ENCODE measurements around the gene INTS14.
"Not testable (repeated sequence)": the region's sequence is repeated elsewhere in the genome, so short reads cannot be mapped to it uniquely, and the experiment has no call there.

Gene INTS14

DNA sequence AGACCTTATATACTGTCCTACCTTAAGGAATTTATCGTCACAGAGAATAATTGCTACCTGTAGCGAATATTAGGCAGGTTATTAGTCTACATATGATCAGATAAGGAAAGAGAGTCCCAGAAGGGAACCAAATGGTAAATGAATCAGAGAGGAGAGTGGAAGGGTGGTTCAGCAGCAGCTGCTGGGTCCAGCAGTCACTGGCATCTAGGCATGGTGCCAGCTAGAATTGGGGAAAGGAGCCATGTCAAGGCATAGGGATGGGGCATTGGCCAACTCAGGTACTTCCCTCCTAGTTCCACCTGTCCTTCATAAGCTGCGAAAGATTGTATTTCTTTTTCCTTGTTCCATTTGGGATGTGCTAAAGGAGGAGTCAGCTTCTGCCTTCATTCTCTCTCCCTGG lies 57.2 kb downstream of the INTS14 start:
- DNase-seq (ENCODE audit: low read depth), result no peak
- no peak overlapping the region for H3K4me3 ChIP-seq (ENCODE audit: low read length)
- TF ChIP-seq, protein P1, sequence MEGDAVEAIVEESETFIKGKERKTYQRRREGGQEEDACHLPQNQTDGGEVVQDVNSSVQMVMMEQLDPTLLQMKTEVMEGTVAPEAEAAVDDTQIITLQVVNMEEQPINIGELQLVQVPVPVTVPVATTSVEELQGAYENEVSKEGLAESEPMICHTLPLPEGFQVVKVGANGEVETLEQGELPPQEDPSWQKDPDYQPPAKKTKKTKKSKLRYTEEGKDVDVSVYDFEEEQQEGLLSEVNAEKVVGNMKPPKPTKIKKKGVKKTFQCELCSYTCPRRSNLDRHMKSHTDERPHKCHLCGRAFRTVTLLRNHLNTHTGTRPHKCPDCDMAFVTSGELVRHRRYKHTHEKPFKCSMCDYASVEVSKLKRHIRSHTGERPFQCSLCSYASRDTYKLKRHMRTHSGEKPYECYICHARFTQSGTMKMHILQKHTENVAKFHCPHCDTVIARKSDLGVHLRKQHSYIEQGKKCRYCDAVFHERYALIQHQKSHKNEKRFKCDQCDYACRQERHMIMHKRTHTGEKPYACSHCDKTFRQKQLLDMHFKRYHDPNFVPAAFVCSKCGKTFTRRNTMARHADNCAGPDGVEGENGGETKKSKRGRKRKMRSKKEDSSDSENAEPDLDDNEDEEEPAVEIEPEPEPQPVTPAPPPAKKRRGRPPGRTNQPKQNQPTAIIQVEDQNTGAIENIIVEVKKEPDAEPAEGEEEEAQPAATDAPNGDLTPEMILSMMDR (IDR thresholded peaks at IDR 0.05; ENCODE audit: insufficient read depth, low read depth, low read length, missing control alignments), result no peak

DNA sequence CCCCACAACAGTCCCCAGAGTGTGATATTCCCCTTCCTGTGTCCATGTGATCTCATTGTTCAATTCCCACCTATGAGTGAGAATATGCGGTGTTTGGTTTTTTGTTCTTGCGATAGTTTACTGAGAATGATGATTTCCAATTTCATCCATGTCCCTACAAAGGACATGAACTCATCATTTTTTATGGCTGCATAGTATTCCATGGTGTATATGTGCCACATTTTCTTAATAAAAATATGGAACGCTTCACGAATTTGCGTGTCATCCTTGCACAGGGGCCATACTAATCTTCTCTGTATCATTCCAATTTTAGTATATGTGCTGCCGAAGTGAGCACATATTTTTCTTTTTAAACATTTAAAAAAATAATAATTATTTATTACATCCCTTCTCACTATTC lies 58.1 kb downstream of the INTS14 start:
- DNase-seq (ENCODE audit: low read depth); H3K4me3 ChIP-seq (ENCODE audit: low read length): not testable (repeated sequence)

DNA sequence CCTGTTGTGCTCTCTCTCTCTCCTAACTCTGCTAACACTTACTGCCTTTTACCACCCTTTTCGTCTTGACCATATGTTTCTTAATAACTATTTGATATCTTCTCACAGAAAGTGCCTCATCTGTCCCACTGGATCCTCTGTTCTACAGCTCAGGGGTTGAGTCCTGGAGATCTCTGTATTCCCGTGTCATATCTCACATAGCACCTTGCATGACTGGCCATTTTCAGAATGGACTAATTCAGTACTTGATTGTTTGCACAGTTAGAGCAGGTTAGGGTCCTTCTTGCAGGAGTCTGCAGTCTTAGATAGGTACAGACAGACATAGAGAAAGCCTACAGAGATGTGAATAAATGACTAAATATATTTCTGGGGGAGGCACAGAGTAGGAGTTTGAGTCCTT lies 59.7 kb downstream of the INTS14 start:
- TF ChIP-seq, protein P1 (IDR thresholded peaks at IDR 0.05; ENCODE audit: insufficient read depth, low read depth, low read length, missing control alignments), result no peak
- H3K4me3 ChIP-seq (ENCODE audit: low read length), result no peak overlapping the region
- no peak for DNase-seq (ENCODE audit: low read depth)

DNA sequence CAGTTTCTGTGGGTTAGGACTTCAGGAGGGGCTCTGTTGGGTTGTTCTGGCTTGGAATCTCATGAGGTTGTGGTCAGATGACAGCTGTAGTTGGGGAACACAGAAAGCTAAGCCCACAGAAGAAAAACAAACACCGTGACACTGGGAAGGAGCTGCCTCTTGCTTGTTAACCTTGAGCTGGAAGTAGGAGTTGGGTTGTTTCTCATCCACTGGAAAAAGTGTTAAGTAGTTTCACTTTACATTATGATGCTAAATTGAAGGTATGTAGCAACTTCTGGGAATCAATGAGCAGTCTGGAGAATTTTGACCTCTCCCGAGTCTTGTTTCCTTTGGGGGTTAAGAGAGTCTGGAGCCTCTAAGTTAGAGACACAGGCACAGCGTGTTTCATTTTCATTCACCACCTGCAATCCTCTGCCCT lies 60.2 kb downstream of the INTS14 start:
- H3K4me3 ChIP-seq (ENCODE audit: low read length), result no peak overlapping the region
- TF ChIP-seq, protein P1 (IDR thresholded peaks at IDR 0.05; ENCODE audit: insufficient read depth, low read depth, low read length, missing control alignments), result no peak
- no peak for DNase-seq (ENCODE audit: low read depth)

DNA sequence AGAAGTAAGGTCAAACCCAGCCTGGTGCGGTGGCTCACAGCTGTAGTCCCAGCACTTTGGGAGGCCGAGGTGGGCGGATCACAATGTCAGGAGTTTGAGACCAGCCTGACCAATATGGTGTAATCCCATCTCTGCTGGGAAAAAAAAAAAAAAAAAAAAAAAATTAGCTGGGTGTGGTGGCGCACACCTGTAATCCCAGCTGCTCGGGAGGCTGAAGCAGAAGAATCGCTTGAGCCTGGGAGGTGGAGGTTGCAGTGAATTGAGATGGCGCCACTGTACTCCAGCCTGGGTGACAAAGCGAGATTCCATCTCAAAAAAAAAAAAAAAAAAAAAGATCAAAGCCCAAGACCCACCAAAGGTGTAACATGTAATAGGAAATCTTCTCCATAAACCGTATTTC lies 61.6 kb downstream of the INTS14 start:
- DNase-seq (ENCODE audit: low read depth); H3K4me3 ChIP-seq (ENCODE audit: low read length): not testable (repeated sequence)

DNA sequence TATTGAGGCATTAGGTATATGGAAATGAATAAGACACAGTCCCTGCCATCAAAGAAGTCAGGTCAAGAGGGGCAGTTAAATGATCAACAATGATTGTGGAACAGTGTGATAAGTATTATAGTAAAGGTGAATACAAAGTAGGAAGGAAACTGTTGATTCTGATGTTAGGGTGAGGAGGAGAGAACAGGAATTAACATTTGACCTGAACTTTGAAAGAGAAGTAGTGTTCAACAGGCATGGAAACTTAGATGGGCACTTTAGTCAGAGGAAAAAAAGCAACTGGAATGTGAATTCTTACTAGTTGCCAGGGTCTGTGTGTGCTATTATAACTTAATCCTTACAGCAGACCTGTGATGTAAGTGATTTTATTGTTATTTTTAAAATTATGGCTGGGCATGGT lies 63.1 kb downstream of the INTS14 start:
- TF ChIP-seq, protein P1 (IDR thresholded peaks at IDR 0.05; ENCODE audit: insufficient read depth, low read depth, low read length, missing control alignments), result no peak
- H3K4me3 ChIP-seq (ENCODE audit: low read length), result no peak overlapping the region
- DNase-seq (ENCODE audit: low read depth), result no peak

DNA sequence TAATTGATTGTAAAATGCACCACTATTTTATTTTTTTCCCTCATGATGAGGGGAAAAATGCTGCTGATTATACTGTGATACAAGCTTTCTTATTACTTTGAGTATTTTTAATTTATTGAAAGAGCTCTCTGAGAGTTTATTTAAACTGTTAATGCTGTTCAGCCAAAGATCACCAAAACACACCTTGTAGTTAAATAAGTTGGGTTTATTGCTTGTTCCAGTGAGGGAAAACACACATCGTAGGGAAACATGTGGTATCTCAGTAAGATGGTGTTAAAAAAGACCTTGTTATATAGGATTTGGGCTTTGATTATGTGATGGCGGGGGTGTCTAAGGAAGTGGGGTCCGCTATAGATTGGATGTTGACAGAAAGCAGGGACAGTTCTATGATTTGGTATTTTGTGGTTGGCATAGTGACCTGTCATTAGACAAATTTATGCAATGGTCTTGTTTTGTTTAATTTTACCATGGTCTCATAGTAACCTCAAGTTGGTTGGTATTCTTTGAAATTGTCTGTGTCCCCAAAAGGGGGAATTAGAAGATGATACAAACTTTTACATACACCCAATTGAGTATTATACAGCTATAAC lies 69.6 kb downstream of the INTS14 start:
- TF ChIP-seq, protein P1 (IDR thresholded peaks at IDR 0.05; ENCODE audit: insufficient read depth, low read depth, low read length, missing control alignments), result no peak

DNA sequence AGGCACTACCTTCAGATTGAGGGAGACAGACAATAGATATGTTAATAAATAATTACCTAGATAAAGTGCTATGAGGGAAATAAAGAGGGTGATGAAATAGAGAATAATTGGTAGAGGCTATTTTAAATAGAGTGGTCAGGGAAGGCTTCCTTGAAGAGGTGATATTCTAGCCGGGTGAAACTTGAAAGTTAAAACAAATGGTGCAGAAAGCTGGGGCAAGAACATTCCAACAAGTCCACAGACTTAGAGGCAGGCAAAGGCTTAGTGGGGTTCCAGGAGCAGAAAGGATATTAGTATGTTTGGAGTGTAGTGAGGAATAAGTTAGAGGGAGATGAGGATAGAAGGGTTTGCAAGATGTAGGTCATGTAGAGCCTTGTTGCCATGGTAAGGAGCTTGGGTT lies 70.6 kb downstream of the INTS14 start:
- no peak for DNase-seq (ENCODE audit: low read depth)
- TF ChIP-seq, protein P1 (IDR thresholded peaks at IDR 0.05; ENCODE audit: insufficient read depth, low read depth, low read length, missing control alignments), result no peak
- H3K4me3 ChIP-seq (ENCODE audit: low read length), result no peak overlapping the region

More for the DNA sequence above, 69.6 kb downstream of the INTS14 start:
- no peak for DNase-seq (ENCODE audit: low read depth)
- no peak overlapping the region for H3K4me3 ChIP-seq (ENCODE audit: low read length)

Measured in epithelial cell of esophagus (primary cell).